Ovary (tissue), 3 donors: ENCODE measurements around the gene CHAC1.

Experiments used
- EP300 ChIP-seq: sonication (generic); formaldehyde crosslinking; IDR thresholded peaks from one replicate; pipeline ENCODE4 v1.6.1; 2017; ENCODE audit warnings: antibody characterized with exemption
- POLR2A ChIP-seq: fragments of 450-650 bp; IDR thresholded peaks from one replicate; pipeline ENCODE4 v1.6.1; 2017; ENCODE audit warnings: antibody characterized with exemption, mild to moderate bottlenecking, moderate library complexity
- TF ChIP-seq, protein P1 (sequence below), 3 donors: fragments of 450-650 bp in 2 of 3; fragments of 200-600 bp in 1 of 3; IDR thresholded peaks; one replicate each; pipeline versions ENCODE4 v1.5.1 to v1.8.0; 2016 to 2022; ENCODE audit warnings: antibody characterized with exemption in 3 of 3, mild to moderate bottlenecking in 1 of 3
- donor health status: DM: no; HTN: no; CAD: no.

DNA sequence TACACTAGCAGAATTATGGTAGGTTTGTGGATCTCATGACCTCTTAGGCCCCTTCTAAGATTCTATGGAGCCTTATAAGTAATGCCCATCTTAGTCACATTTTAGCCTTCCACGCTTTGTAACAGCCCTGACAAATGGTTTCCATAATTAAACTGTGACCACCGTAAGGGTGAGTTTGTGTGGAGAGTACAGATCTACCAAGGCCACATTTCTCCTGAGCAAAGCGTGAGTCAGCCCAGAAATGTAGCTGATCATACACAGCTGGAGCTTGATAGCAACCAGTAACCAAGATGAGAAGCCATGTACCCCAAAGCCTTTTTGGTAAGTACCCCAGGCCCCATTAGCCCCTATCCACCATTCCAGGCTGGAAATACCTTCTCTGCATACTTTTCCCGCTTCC is 31.7 kb downstream of the CHAC1 start:
- TF ChIP-seq, protein P1, sequence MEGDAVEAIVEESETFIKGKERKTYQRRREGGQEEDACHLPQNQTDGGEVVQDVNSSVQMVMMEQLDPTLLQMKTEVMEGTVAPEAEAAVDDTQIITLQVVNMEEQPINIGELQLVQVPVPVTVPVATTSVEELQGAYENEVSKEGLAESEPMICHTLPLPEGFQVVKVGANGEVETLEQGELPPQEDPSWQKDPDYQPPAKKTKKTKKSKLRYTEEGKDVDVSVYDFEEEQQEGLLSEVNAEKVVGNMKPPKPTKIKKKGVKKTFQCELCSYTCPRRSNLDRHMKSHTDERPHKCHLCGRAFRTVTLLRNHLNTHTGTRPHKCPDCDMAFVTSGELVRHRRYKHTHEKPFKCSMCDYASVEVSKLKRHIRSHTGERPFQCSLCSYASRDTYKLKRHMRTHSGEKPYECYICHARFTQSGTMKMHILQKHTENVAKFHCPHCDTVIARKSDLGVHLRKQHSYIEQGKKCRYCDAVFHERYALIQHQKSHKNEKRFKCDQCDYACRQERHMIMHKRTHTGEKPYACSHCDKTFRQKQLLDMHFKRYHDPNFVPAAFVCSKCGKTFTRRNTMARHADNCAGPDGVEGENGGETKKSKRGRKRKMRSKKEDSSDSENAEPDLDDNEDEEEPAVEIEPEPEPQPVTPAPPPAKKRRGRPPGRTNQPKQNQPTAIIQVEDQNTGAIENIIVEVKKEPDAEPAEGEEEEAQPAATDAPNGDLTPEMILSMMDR (IDR thresholded peaks at IDR 0.05) = no peak
- TF ChIP-seq POLR2A (no peak), EP300 (no peak)
